Stimulated activated naive CD8-positive, alpha-beta T cell treated with anti-CD3 and anti-CD28 coated beads, Interleukin-15, Interleukin-2, amounts not matched to agents 100 ng/mL and 50 ng/mL, for 24 hours (primary cell): ENCODE data around the gene IGF1R.
A peak's percentile ranks its signal among the peaks of the same experiment; 100 is the strongest.

Experiments used
- H3K27ac Mint-ChIP-seq: one replicate; pipeline ENCODE4 v1.8.0; 2021; ENCODE audit warnings: mild to moderate bottlenecking, mixed read lengths
- H3K27me3 Mint-ChIP-seq: one replicate; pipeline ENCODE4 v1.8.0; 2021; ENCODE audit warnings: mixed read lengths
- H3K36me3 Mint-ChIP-seq: one replicate; pipeline ENCODE4 v1.8.0; 2021; ENCODE audit warnings: low read depth, mixed read lengths
- H3K4me1 Mint-ChIP-seq: one replicate; pipeline ENCODE4 v1.8.0; 2021; ENCODE audit warnings: low read depth, mixed read lengths
- H3K4me3 Mint-ChIP-seq: one replicate; pipeline ENCODE4 v1.8.0; 2021; ENCODE audit warnings: mild to moderate bottlenecking, mixed read lengths
- H3K9me3 Mint-ChIP-seq: one replicate; pipeline ENCODE4 v1.8.0; 2021; ENCODE audit warnings: mixed read lengths

IGF1R gene

DNA sequence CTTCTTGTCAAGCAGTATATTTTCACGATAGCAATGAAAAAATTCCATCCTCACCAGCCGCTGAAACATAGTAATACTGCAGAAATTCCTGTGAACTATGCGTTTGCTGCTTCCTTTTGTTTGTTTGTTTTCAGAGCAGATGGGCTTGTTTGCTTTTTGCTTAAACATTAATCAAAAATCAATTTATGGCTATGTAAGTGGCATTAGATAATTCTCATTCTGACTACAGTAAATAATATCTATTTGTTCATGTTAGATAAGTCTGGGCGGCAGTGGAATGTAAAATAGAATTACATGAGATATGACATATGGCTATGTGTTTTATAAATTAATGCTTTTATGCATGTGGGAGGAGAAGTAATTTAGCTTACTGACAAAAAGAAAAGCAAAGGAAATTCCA is 195.5 kb downstream of the IGF1R start:
- Mint-ChIP-seq H3K4me1 (peaks cover 22% of the 10 kb centered on the region), H3K27ac (no peak overlapping the region), H3K4me3 (no peak overlapping the region), H3K9me3 (no peaks in the 10 kb centered on the region), H3K36me3 (no peaks in the 10 kb centered on the region), H3K27me3 (no peaks in the 10 kb centered on the region)

DNA sequence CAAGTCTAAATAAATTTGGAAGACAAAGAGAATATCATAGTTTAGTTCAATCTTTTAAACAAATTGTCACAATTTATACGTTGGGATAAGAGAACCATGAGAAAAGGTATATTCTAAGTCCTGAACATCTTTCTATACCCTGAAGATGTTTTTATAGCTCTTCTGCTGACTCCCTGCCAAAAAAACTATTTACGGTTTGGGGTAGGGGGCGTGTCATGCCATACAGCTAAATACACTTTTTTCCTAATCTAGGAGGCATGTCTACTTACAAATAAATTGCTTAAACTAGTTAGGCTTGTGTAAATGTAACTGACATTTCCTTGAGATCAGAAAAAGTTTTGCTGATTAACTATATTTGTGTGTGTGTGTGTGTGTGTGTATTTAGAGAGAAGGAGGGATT is 195.9 kb downstream of the IGF1R start:
- Mint-ChIP-seq H3K27ac (no peak overlapping the region), H3K9me3 (no peaks in the 10 kb centered on the region), H3K36me3 (no peaks in the 10 kb centered on the region), H3K4me1 (peaks cover 22% of the 10 kb centered on the region), H3K27me3 (no peaks in the 10 kb centered on the region), H3K4me3 (no peak overlapping the region)

DNA sequence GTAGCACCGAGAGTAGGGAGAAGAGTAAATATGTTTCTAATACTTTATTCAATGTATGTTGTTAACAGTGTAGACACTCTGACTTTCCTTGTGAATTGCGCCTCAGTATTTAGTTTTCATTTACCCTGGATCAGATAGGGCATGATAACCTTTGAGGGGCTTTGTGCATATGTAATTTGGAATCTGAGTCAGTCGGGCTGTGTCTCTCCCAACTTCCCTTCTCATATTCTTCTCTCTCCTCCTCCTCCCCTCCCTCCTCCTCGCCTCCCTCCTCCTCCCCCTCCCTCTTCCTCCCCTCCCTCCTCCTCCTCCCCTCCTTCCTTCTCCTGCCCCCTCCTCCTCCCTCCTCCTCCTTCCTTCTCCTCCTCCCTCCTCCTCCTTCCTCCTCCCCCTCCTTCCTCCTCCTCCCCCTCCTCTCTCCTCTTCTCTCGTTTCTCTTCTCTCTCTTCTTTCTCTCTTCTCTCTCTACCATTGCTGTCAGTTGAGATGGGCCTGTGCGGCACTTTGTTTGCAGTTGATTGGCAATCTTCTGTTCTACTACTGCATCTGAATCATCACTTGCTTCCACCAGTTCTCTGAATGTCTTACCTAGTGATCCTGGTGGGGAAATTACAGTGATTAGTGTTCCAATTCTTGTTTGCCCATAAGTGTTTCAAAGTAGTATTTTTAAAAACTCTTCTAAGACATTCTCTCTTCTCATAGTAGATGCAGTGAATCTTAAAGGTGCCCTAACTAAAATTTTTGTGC is 197.0 kb downstream of the IGF1R start:
- no peaks in the 10 kb centered on the region for H3K9me3 Mint-ChIP-seq
- peaks cover 30% of the 10 kb centered on the region for H3K4me1 Mint-ChIP-seq
- H3K27me3 Mint-ChIP-seq = no peaks in the 10 kb centered on the region
- no peaks in the 10 kb centered on the region for H3K36me3 Mint-ChIP-seq
- no peak overlapping the region for H3K4me3 Mint-ChIP-seq
- no peak overlapping the region for H3K27ac Mint-ChIP-seq

DNA sequence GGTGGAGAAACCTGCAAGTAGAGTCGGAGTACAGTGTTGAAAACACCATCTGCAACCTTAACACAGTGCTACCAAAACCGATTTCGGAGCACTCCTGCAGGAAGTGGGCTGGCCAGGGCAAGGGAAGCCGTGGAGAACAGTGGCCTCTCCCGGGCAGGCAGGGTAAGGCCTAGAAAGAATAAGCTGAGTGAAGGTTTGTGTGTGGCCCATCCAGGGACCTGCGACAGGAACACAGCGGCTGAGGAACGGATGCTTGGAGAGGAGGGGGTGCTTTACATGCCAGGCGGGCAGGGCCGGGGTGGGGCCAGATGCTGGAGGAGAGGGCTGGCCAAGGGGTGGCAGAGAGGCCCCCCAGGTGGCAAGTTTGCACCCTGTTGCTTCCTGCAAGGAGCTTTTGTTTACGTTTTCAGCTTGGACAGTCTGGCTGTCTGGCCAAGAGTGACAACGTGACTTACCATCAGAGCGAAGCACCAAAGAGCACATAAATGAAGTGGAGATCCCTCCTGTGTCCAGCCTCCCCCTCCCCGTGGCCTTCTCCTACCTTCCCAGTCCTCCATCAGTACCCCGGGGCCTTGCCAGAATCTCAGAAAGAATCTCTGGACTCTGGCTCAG is 202.7 kb downstream of the IGF1R start:
- H3K9me3 Mint-ChIP-seq = no peaks in the 10 kb centered on the region
- H3K4me3 Mint-ChIP-seq = peak overlapping the region; percentile 94
- H3K27ac Mint-ChIP-seq = peak overlapping the region; percentile 88
- no peaks in the 10 kb centered on the region for H3K36me3 Mint-ChIP-seq
- peaks cover 48% of the 10 kb centered on the region for H3K4me1 Mint-ChIP-seq
- H3K27me3 Mint-ChIP-seq = no peaks in the 10 kb centered on the region

DNA sequence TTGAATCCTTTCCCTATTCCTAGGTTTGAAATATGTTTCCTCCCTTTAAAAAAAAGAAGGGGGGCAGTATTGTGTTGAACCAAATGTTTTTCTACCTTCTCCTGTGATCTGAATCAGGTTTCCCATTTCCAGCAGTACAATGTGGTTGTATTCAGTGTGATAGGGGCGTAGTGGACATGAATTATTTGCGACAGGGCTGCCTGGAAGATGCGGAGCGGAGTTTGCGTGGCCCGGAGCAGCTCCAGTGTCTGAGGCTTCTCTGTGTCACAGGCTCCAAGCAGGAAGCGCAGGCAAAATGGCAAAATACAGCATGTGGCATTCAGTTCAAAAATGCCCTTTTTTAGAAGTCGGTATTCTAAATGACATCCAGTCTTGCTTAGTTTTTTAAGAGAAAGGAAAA is 204.8 kb downstream of the IGF1R start:
- H3K27me3 Mint-ChIP-seq = no peaks in the 10 kb centered on the region
- no peaks in the 10 kb centered on the region for H3K9me3 Mint-ChIP-seq
- peak overlapping the region; percentile 94 for H3K4me3 Mint-ChIP-seq
- peak overlapping the region; percentile 93 for H3K27ac Mint-ChIP-seq
- H3K4me1 Mint-ChIP-seq = peaks cover 49% of the 10 kb centered on the region
- no peaks in the 10 kb centered on the region for H3K36me3 Mint-ChIP-seq

DNA sequence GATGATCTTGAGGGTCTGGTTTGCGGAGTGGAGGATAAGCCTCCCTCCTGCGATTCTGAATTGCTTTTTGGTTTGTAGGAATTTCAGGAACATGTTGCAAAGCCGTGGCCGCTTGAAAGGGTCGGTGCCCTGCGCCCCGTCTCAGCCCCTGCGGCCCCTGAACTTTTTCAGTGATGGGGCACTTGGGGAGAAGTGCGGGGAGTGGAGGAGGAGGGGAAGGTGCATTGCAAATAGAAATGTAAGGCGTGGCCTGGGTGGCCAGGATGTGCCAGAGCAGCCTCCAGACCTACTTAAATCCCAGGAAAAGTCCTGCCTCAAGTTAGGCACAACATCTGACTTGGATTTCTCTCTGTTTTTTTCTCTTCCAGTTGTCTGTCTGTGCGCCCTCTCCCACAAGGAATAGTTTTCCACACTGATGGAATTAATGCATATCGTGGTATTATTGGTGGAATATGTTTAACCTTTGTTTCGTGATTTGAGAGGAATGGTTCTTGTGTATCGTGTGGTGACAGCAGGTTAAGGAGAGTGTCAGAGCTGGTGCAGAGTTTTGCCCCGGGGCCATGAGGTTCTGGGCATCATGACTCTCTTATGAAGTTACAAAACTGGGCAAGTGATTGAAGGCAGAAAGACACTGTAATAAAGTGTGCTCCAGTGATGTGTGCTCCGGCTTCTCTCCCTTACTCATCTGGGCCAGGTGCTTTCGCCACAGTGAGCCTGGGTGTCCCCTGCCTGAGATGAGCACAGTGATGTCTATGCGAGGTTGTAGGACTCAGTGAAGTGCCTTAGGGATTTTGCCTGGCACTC is 205.5 kb downstream of the IGF1R start:
- H3K4me3 Mint-ChIP-seq = peak overlapping the region; percentile 94
- peaks cover 56% of the 10 kb centered on the region for H3K4me1 Mint-ChIP-seq
- H3K27me3 Mint-ChIP-seq = no peaks in the 10 kb centered on the region
- H3K9me3 Mint-ChIP-seq = no peaks in the 10 kb centered on the region
- no peaks in the 10 kb centered on the region for H3K36me3 Mint-ChIP-seq
- H3K27ac Mint-ChIP-seq = no peak overlapping the region

DNA sequence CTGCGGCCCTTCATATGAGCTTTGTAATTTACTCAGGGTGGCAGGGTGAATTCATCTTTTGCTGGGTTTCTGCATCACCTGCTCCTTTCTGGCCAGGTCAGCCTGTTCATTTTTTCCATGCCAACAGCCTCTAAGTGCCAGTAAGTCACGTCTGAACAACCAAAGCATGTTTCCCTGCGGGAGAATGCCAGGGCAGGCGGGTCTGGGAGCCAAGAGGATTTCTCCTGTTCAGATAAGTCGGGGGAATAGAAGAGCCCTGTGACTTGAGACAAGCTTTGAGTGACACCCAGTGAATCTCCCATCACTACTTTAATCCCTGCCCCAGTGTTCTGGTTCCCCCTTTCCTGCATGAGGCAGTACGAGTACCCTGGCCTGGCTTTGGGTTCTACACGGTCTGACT is 206.2 kb downstream of the IGF1R start:
- Mint-ChIP-seq H3K4me3 (no peak overlapping the region), H3K27me3 (no peaks in the 10 kb centered on the region), H3K4me1 (peaks cover 63% of the 10 kb centered on the region)

DNA sequence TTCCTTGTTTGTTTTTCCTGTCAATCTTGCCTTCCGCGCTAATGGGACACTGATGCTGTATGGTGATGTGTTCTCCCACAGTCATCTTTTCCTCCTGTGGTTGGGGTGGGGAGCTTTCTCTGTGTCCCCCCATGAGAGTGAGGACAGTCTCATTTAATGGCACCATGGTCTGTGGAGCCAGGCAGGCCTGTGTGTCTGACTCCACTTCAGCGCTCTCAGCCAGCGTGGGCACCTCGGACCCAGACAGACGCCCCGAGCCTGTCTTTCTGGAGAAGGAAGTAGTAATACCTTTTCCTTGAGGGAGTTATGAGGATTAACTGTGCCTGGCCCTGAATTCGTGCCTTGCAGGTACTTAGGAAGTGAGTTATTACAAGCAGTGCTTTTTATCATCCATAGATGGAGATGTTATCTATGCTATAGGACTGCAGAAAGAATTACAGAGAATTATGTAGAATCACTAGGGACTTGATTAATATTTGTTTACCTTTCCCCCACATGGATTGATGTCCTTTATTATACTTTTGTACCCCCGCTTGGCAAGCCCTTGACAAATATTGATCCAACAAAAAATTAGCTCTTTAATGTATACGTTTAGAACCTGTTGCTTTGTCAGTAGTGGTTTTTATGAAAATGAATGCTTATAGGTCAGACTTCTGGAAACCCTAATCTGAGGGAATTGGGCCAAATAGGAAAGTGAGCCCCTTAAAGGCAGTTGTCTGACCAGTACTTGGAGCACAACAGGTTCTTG is 206.9 kb downstream of the IGF1R start:
- H3K4me1 Mint-ChIP-seq = peaks cover 61% of the 10 kb centered on the region
- no peaks in the 10 kb centered on the region for H3K36me3 Mint-ChIP-seq
- no peaks in the 10 kb centered on the region for H3K9me3 Mint-ChIP-seq
- no peaks in the 10 kb centered on the region for H3K27me3 Mint-ChIP-seq
- H3K4me3 Mint-ChIP-seq = no peak overlapping the region
- no peak overlapping the region for H3K27ac Mint-ChIP-seq

More for the DNA sequence above, 206.2 kb downstream of the IGF1R start:
- H3K36me3 Mint-ChIP-seq = no peaks in the 10 kb centered on the region
- H3K9me3 Mint-ChIP-seq = no peaks in the 10 kb centered on the region
- H3K27ac Mint-ChIP-seq = no peak overlapping the region

DNA sequence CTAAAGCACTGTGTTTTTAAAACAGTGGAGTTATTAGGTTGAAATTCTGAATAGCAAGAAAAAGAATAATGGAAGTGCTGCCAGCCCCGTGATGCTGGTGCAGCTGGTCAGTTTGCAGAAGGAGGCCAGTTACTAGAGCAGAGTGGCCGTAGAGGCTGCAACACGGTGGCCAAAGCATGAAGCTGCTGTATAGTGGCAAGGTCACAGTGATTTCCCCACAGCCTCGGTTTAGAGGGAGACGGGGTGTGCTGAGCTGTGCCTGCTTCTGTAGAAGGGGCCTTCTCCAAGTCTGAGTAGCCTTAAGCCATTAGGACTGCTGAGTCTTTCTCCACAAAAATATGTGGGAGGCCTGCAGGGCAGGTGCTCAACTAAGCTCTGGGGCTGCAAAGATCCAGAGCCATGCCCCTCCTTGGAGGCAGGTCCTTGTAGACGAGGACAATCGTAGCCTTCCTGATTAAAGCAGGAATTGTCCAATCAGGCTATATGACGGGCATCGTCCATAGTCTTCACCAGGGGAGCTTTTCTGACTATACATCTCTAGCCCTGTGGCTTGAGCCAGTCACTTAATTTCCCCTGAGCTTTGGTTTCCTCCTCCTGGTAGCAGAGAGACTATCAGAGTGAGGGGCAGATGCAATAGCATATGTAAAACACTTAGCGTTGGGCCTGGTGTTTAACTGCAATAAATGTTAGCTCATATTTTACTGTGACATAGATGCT is 207.6 kb downstream of the IGF1R start:
- H3K36me3 Mint-ChIP-seq = no peaks in the 10 kb centered on the region
- peaks cover 61% of the 10 kb centered on the region for H3K4me1 Mint-ChIP-seq
- no peak overlapping the region for H3K27ac Mint-ChIP-seq

DNA sequence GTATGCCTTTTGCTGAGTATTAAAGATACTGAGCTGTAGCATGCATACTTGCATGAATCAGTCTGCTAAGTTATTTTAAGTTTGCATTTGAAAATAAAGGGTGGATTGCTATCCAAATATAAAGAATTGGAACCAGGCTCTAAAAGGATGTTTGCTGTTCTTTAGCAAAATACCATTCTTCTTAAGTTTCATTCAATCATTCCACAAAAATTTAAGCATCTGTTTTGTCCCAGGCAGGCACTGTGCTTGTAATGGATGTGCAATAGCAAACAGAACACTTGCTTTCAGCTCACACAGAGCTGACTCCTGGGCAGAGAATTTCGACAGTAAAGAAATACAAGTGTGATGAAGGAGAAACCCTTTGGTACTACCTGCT is 208.2 kb downstream of the IGF1R start:
- Mint-ChIP-seq H3K27ac (no peak overlapping the region), H3K36me3 (no peaks in the 10 kb centered on the region), H3K4me1 (peaks cover 60% of the 10 kb centered on the region), H3K27me3 (no peaks in the 10 kb centered on the region), H3K4me3 (no peak overlapping the region), H3K9me3 (no peaks in the 10 kb centered on the region)

More for the DNA sequence above, 207.6 kb downstream of the IGF1R start:
- H3K27me3 Mint-ChIP-seq = no peaks in the 10 kb centered on the region
- no peaks in the 10 kb centered on the region for H3K9me3 Mint-ChIP-seq
- H3K4me3 Mint-ChIP-seq = no peak overlapping the region

DNA sequence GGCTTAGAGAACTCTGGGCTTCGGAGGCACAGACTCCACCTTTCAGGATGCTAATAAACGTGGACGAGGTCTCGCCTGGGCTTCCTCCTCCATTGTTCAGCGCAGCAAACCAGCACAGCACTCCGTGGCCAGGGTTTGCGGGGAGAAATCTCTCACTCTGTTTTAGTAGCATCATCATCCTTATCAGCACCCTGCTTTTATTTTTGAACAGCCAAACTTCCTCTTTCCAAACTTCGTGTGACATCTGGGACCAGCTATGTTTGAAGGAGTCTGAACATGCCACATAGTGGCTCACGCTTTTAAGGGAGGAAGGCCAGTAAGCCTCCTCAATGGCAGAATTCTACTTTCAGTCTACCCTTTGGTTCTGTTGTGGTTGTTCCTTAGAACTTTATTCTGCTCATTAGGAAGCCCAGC is 210.3 kb downstream of the IGF1R start:
- H3K27me3 Mint-ChIP-seq = no peaks in the 10 kb centered on the region
- no peaks in the 10 kb centered on the region for H3K36me3 Mint-ChIP-seq
- H3K4me3 Mint-ChIP-seq = peak overlapping the region; percentile 52
- H3K4me1 Mint-ChIP-seq = peaks cover 45% of the 10 kb centered on the region
- H3K9me3 Mint-ChIP-seq = no peaks in the 10 kb centered on the region
- H3K27ac Mint-ChIP-seq = peak overlapping the region; percentile 7

DNA sequence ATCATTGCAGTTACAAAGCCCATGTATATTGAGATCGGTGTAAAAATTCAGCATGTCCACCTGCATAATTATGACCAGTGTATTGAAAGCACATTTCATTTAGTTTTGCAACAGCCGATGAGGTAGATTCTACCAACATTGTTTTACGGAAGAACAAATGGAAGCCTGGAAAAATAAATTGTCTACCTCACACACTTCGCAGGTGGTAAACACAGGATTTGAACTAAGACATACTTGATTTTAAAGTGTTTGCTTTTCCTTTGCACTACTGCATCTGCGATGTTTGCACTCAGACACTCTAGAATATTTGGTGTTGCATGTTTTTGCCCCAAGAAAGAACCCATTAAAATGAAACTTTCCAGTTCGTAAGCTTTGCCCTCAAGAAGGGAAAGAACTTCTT is 210.8 kb downstream of the IGF1R start:
- H3K9me3 Mint-ChIP-seq = no peaks in the 10 kb centered on the region
- no peak overlapping the region for H3K27ac Mint-ChIP-seq
- no peaks in the 10 kb centered on the region for H3K36me3 Mint-ChIP-seq
- H3K4me1 Mint-ChIP-seq = peaks cover 40% of the 10 kb centered on the region
- H3K4me3 Mint-ChIP-seq = peak overlapping the region; percentile 52
- H3K27me3 Mint-ChIP-seq = no peaks in the 10 kb centered on the region

DNA sequence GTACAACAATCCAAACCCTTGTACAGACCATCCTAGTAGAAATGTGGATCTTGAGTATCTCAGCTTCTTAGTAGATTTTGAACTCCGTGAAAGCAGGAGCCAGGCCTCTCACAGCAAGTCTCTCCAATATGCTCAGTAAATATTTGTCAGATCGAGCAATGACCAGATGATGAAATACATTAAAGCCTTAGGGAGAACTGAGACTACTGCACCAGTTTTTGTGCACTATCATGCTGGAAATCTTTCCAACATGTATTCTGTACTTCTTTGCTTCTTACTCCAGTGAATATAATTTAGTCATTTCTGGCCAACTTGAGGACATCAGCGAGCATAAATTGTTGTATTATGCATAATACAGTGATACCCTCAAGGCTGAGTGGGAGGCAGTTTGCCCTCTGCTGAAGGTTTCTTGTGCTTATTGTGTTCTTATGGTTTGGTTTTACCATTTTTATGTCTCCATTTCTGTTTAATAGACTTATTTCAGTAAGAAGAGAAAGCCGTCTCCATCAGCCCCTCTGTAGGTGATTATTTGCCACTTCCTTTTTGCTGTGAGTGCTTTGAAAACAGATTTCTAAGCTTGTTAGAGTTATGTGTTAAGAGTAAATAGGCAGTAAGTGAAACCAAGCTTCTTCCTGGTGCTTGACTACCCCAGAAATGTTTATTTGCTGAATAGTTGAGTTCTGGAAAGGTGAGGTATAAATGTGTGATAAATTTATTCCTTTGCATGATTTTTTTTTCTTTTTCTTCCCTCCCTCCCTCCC is 212.1 kb downstream of the IGF1R start:
- Mint-ChIP-seq H3K27me3 (no peaks in the 10 kb centered on the region), H3K4me3 (no peak overlapping the region), H3K4me1 (peaks cover 36% of the 10 kb centered on the region), H3K27ac (peak overlapping the region; percentile 56), H3K9me3 (no peaks in the 10 kb centered on the region), H3K36me3 (no peaks in the 10 kb centered on the region)

DNA sequence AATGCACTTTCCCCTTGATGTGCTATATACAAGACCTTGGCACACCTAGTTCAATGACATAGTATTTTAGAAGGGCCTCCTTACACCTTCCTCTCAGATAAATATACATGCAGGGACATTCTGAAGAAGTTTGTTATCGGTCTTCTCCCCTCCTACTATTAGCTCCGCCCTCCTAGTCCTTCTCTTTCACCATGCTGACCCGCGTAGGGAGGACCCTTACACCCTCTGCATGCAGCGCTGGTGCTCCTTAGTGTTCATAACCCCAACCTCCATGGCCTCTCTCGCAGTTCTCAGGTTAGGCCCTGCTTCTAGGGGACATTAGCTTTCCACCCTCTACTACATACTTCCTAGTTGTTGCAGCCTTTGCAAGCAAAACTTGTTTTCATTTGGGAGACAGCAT is 212.8 kb downstream of the IGF1R start:
- Mint-ChIP-seq H3K27ac (peak overlapping the region; percentile 55), H3K4me3 (no peak overlapping the region), H3K27me3 (no peaks in the 10 kb centered on the region), H3K4me1 (peaks cover 36% of the 10 kb centered on the region), H3K36me3 (no peaks in the 10 kb centered on the region), H3K9me3 (no peaks in the 10 kb centered on the region)
